CD14-positive monocyte (primary cell): ENCODE measurements around the gene INPP5F. TPM values are rescaled to one million over a fixed set of nuclear protein-coding genes. Genes with fewer than 3 reads are reported as not detected.
A peak's percentile ranks its signal among the peaks of the same experiment; 100 is the strongest.

Experiments
- DNase-seq, 3 donors: peaks; one replicate each; pipeline ENCODE4 v3.0.0-alpha.2; 2011 to 2022
- H2AFZ ChIP-seq: 2 replicates; pipeline ENCODE4 v1.6.0; 2012; ENCODE audit warnings: mild to moderate bottlenecking, low read depth, low read length, inconsistent platforms; ENCODE audit not compliant: insufficient read depth, poor library complexity, severe bottlenecking
- H3K27ac ChIP-seq, 2 donors: 1 replicate in 1 of 2; 2 replicates in 1 of 2; pipeline ENCODE4 v1.5.1; 2012 to 2013; ENCODE audit warnings: low read length in 2 of 2, control low read depth in 1 of 2, inconsistent platforms in 1 of 2, low read depth in 1 of 2, mild to moderate bottlenecking in 1 of 2
- H3K27me3 ChIP-seq, 2 donors: one replicate each; pipeline versions ENCODE4 v1.6.0 to v1.6.1; 2011 to 2013; ENCODE audit warnings: low read length in 2 of 2; ENCODE audit not compliant: control insufficient read depth in 2 of 2, insufficient read depth in 2 of 2
- H3K36me3 ChIP-seq, 2 donors: replicated peaks in 1 of 2; 1 replicate in 1 of 2; 2 replicates in 1 of 2; pipeline versions ENCODE4 v1.5.1 to v1.6.1; 2012 to 2013; ENCODE audit warnings: low read length in 2 of 2, control low read depth in 1 of 2, inconsistent platforms in 1 of 2, mild to moderate bottlenecking in 1 of 2; ENCODE audit not compliant: insufficient read depth in 2 of 2, control insufficient read depth in 1 of 2
- H3K4me1 ChIP-seq, 2 donors: 1 replicate in 1 of 2; 2 replicates in 1 of 2; pipeline versions ENCODE4 v1.5.1 to v1.6.1; 2012 to 2013; ENCODE audit warnings: low read length in 2 of 2, control low read depth in 1 of 2, inconsistent platforms in 1 of 2, mild to moderate bottlenecking in 1 of 2, moderate library complexity in 1 of 2; ENCODE audit not compliant: insufficient read depth in 2 of 2, control insufficient read depth in 1 of 2
- H3K4me2 ChIP-seq: replicated peaks from 2 replicates; pipeline ENCODE3; 2012; ENCODE audit warnings: low read length, moderate library complexity, mild to moderate bottlenecking; ENCODE audit not compliant: poor library complexity, severe bottlenecking; ENCODE audit errors: extremely low read depth
- H3K4me3 ChIP-seq, 3 experiments: fragments of 200-600 bp in 1 of 3; sonication (generic) in 1 of 3; replicated peaks in 1 of 3; 1 replicate in 2 of 3; 2 replicates in 1 of 3; pipeline ENCODE4 v1.5.1; 2011 to 2013; ENCODE audit warnings: low read length in 3 of 3, mild to moderate bottlenecking in 3 of 3, control low read depth in 2 of 3, low read depth in 2 of 3, inconsistent platforms in 1 of 3, moderate library complexity in 1 of 3
- H3K79me2 ChIP-seq: 2 replicates; pipeline ENCODE4 v1.6.0; 2012; ENCODE audit warnings: mild to moderate bottlenecking, control low read depth, inconsistent platforms, low read length, moderate library complexity; ENCODE audit not compliant: insufficient read depth
- H3K9ac ChIP-seq: 2 replicates; pipeline ENCODE4 v1.6.0; 2017; ENCODE audit warnings: low read length, mild to moderate bottlenecking; ENCODE audit not compliant: insufficient read depth, poor library complexity, severe bottlenecking
- H3K9me3 ChIP-seq, 2 donors: replicated peaks in 1 of 2; 1 replicate in 1 of 2; 2 replicates in 1 of 2; pipeline versions ENCODE4 v1.5.1 to v1.6.1; 2012 to 2013; ENCODE audit warnings: low read length in 2 of 2, control low read depth in 1 of 2; ENCODE audit not compliant: control insufficient read depth in 1 of 2, insufficient read depth in 1 of 2
- H4K20me1 ChIP-seq: 2 replicates; pipeline ENCODE4 v1.6.0; 2012; ENCODE audit warnings: mild to moderate bottlenecking, low read length, control low read depth, moderate library complexity; ENCODE audit not compliant: insufficient read depth
- H3K27ac Mint-ChIP-seq, 7 donors: one replicate each; pipeline ENCODE4 v1.8.0; 2020; ENCODE audit warnings: mild to moderate bottlenecking in 7 of 7, mixed read lengths in 7 of 7, moderate library complexity in 6 of 7, inconsistent platforms in 2 of 7
- H3K27me3 Mint-ChIP-seq, 3 donors: one replicate each; pipeline ENCODE4 v1.8.0; 2021 to 2022; ENCODE audit warnings: low read depth in 3 of 3, mild to moderate bottlenecking in 3 of 3, mixed read lengths in 3 of 3, moderate library complexity in 3 of 3, inconsistent platforms in 1 of 3
- H3K36me3 Mint-ChIP-seq, 2 donors: one replicate each; pipeline ENCODE4 v1.8.0; 2020; ENCODE audit warnings: mixed read lengths in 2 of 2, inconsistent platforms in 1 of 2, mild to moderate bottlenecking in 1 of 2
- H3K4me1 Mint-ChIP-seq: one replicate; pipeline ENCODE4 v1.8.0; 2020; ENCODE audit warnings: mild to moderate bottlenecking, mixed read lengths
- H3K4me3 Mint-ChIP-seq, 2 donors: one replicate each; pipeline ENCODE4 v1.8.0; 2020; ENCODE audit warnings: mild to moderate bottlenecking in 2 of 2, mixed read lengths in 2 of 2, moderate library complexity in 1 of 2
- H3K9me3 Mint-ChIP-seq, 7 donors: one replicate each; pipeline ENCODE4 v1.8.0; 2020 to 2022; ENCODE audit warnings: mixed read lengths in 7 of 7, mild to moderate bottlenecking in 6 of 7, moderate library complexity in 6 of 7, inconsistent platforms in 2 of 7
- CTCF ChIP-seq: fragments of 200-600 bp; IDR thresholded peaks from one replicate; pipeline ENCODE4 v1.8.0; 2022; ENCODE audit warnings: antibody characterized with exemption, mild to moderate bottlenecking
- WGBS: methylation state at CpG from one replicate; pipeline ENCODE4 v1.1.5; 2013; ENCODE audit warnings: missing lambda C conversion rate; ENCODE audit not compliant: insufficient coverage; 5-methylcytosine and 5-hydroxymethylcytosine counted together
- intact Hi-C, 2 donors: fragments of 100-400 bp; cut with micrococcal nuclease; formaldehyde crosslinking; loops; one replicate each; pipeline versions ENCODE4 v1.15.0 to v1.15.1; 2023
- polyA plus RNA-seq, 3 donors: library from polyadenylated mRNA; depleted of rRNA in 1 of 3; unstranded in 2 of 3; stranded (reverse) in 1 of 3; fragments of 300-500 nt in 2 of 3; fragments of >200 nt in 1 of 3; fragmentation: Illumina TruSeq in 2 of 3; gene quantifications; 1 replicate in 2 of 3; 2 replicates in 1 of 3; pipeline ENCODE4 v1.2.3, GENCODE V29; 2012 to 2021

Gene INPP5F
- polyA plus RNA-seq, 3 donors: 5.1 to 6.9 (median 5.4) TPM

- intact Hi-C loops: no loop called here
- Histone ChIP-seq H3K27me3 (no peaks in the 10 kb centered on the region), H3K9ac (no peak overlapping the region), H3K79me2 (no peaks in the 10 kb centered on the region), H3K27ac (no peak overlapping the region), H3K9me3 (no peaks in the 10 kb centered on the region), H3K4me1 (no peaks in the 10 kb centered on the region), H4K20me1 (no peaks in the 10 kb centered on the region), H2AFZ (no peak overlapping the region), H3K4me3 (no peak overlapping the region), H3K4me2 (no peak overlapping the region), H3K36me3 (peaks cover 8 to 21% of the 10 kb centered on the region in 2 donors)
- Mint-ChIP-seq H3K4me1 (peaks cover 2% of the 10 kb centered on the region), H3K9me3 (peaks cover 0 to 2% (median 0%) of the 10 kb centered on the region in 7 donors), H3K27me3 (peaks cover 0 to 2% (median 0%) of the 10 kb centered on the region in 3 donors), H3K4me3 (no peak overlapping the region), H3K36me3 (peaks cover 24 to 35% of the 10 kb centered on the region in 2 donors), H3K27ac (no peak overlapping the region)
- no peak for DNase-seq
- no peak for TF ChIP-seq CTCF
Measured at GRCh38 chr10:119812684-119813083, 86.8 kb downstream of the INPP5F start.

GRCh38 chr10:119815671-119816070, 89.8 kb downstream of the INPP5F start:
- Histone ChIP-seq H3K9ac (no peak overlapping the region), H3K36me3 (peaks cover 12 to 14% of the 10 kb centered on the region in 2 donors), H3K4me1 (peaks cover 0 to 2% of the 10 kb centered on the region in 2 donors), H3K9me3 (peaks cover 0 to 9% of the 10 kb centered on the region in 2 donors), H3K79me2 (no peaks in the 10 kb centered on the region), H3K4me2 (no peak overlapping the region), H4K20me1 (no peaks in the 10 kb centered on the region), H3K27me3 (peaks cover 0 to 5% of the 10 kb centered on the region in 2 donors), H3K4me3 (no peak overlapping the region), H3K27ac (no peak overlapping the region), H2AFZ (no peak overlapping the region)
- intact Hi-C loops: no loop called here
- H3K27ac Mint-ChIP-seq: peak overlapping the region in 2 of 7 donors; percentile 21 to 62
- peaks cover 2 to 4% (median 3%) of the 10 kb centered on the region in 3 donors for H3K27me3 Mint-ChIP-seq
- H3K36me3 Mint-ChIP-seq: peaks cover 27 to 41% of the 10 kb centered on the region in 2 donors
- H3K9me3 Mint-ChIP-seq: peaks cover 0 to 6% (median 5%) of the 10 kb centered on the region in 7 donors
- H3K4me1 Mint-ChIP-seq: peaks cover 5% of the 10 kb centered on the region
- no peak overlapping the region for H3K4me3 Mint-ChIP-seq
- 98% methylated on average over 6 of the region's 7 CpGs for WGBS
- no peak for TF ChIP-seq CTCF
- DNase-seq: no peak
